Type B pancreatic cell (in vitro differentiated cells): ENCODE data around the gene ABTB1. TPM values are rescaled to one million over a fixed set of nuclear protein-coding genes. Genes with fewer than 3 reads are reported as not detected.

Experiments used
- DNase-seq: peaks from one replicate; pipeline ENCODE4 v3.0.0; 2021; ENCODE audit warnings: mixed read lengths; ENCODE audit not compliant: unreplicated experiment; ENCODE audit errors: extremely low spot score
- H3K27ac Mint-ChIP-seq: 2 replicates; pipeline ENCODE4 v1.8.0; 2021; ENCODE audit warnings: mild to moderate bottlenecking, mixed read lengths
- H3K27me3 Mint-ChIP-seq: 2 replicates; pipeline ENCODE4 v1.8.0; 2021; ENCODE audit warnings: mixed read lengths
- H3K36me3 Mint-ChIP-seq: 2 replicates; pipeline ENCODE4 v1.8.0; 2021; ENCODE audit warnings: mixed read lengths
- H3K4me1 Mint-ChIP-seq: one replicate; pipeline ENCODE4 v1.8.0; 2021; ENCODE audit warnings: mixed read lengths; ENCODE audit not compliant: unreplicated experiment
- H3K4me3 Mint-ChIP-seq: 2 replicates; pipeline ENCODE4 v1.8.0; 2021; ENCODE audit warnings: mild to moderate bottlenecking, mixed read lengths
- H3K9me3 Mint-ChIP-seq: 2 replicates; pipeline ENCODE4 v1.8.0; 2021; ENCODE audit warnings: mixed read lengths
- total RNA-seq: library from RNA; stranded (reverse); gene quantifications from 2 replicates; pipeline ENCODE4 v1.2.1, GENCODE V29; 2021; ENCODE audit warnings: low replicate concordance
- TF ChIP-seq, protein P1 (sequence below): fragments of 200-600 bp; sonication (generic); conservative IDR thresholded peaks from 2 replicates; pipeline ENCODE4 v1.5.0; 2021; ENCODE audit warnings: antibody characterized with exemption, mild to moderate bottlenecking

The ABTB1 gene
- total RNA-seq, 1 donor from 2014 or later = 17.8 TPM

DNA sequence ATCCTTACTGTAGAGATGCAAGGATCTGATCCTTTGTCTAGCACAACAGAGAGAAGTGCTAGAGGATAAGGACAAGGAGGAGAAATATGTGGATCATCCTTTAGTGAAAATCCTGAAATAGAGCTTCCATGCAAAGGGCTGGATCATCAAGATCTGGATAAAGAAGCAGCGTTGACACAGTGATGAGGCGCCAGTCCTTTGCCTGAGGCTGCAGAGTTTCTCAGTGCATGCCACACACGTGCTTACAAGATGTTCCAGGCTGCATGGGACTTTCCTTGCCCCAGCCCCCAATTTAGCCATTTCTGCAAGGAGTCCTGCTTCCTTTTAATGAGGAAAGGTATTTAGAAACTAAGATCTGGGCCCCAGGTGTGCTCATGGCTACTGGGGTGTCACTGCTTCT is 7.2 kb upstream of the ABTB1 start:
- TF ChIP-seq, protein P1, sequence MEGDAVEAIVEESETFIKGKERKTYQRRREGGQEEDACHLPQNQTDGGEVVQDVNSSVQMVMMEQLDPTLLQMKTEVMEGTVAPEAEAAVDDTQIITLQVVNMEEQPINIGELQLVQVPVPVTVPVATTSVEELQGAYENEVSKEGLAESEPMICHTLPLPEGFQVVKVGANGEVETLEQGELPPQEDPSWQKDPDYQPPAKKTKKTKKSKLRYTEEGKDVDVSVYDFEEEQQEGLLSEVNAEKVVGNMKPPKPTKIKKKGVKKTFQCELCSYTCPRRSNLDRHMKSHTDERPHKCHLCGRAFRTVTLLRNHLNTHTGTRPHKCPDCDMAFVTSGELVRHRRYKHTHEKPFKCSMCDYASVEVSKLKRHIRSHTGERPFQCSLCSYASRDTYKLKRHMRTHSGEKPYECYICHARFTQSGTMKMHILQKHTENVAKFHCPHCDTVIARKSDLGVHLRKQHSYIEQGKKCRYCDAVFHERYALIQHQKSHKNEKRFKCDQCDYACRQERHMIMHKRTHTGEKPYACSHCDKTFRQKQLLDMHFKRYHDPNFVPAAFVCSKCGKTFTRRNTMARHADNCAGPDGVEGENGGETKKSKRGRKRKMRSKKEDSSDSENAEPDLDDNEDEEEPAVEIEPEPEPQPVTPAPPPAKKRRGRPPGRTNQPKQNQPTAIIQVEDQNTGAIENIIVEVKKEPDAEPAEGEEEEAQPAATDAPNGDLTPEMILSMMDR = no peak
- Mint-ChIP-seq H3K9me3 (no peaks in the 10 kb centered on the region), H3K4me3 (no peak overlapping the region), H3K36me3 (peaks cover 16% of the 10 kb centered on the region), H3K4me1 (no peaks in the 10 kb centered on the region), H3K27ac (no peak overlapping the region), H3K27me3 (no peaks in the 10 kb centered on the region)
- DNase-seq = no peak

DNA sequence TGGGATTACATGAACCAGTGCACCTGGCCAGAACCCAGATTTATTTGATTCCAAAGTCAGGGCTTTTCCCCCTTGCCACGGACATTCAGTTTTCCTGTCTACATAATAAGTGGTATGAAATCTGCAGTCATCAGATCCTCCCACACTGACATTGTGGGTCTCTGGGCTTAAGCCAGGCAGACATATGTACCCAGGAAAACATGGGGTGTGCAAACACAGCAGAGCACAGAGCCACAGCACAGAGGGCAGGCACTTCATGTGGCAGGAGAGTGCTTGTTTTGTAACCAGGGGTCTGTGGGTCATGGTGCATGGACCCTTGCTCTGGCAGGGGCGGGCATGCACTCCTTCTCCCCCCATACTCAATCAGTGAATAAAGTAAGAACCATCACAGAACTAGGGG is 6.1 kb upstream of the ABTB1 start:
- no peaks in the 10 kb centered on the region for H3K27me3 Mint-ChIP-seq
- peaks cover 16% of the 10 kb centered on the region for H3K36me3 Mint-ChIP-seq
- no peaks in the 10 kb centered on the region for H3K4me1 Mint-ChIP-seq
- TF ChIP-seq, protein P1 = no peak
- no peak overlapping the region for H3K27ac Mint-ChIP-seq
- no peak overlapping the region for H3K4me3 Mint-ChIP-seq
- H3K9me3 Mint-ChIP-seq = no peaks in the 10 kb centered on the region
- DNase-seq = no peak

DNA sequence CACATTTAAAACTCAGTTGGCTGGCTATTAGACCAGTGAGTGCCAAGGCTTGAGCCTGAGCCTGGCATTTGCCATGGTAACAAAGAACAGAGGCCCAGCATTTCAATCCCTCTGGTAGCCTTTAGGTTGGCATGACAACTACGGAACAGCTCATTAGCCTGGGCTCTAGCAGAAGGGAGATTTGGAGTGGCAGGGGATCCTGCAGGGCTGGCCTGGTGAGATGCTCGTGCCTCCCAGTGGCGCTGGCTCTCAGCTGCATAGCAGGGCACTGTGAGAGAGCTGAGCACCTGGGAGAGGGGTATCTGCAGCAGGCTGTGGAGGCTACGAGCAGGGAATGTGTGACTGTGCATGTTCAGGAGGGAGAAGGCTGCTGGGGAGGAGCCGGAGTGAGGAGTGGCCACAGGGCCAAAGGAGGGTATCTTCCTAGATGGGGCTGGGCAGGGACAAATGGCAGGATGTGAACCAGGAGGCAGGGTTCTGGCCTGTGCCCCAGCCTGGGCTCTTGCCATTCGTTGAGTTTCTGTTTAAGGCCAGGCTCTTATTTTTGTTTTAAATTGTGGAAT is 5.6 kb upstream of the ABTB1 start:
- DNase-seq = no peak
- Mint-ChIP-seq H3K27ac (no peak overlapping the region), H3K27me3 (no peaks in the 10 kb centered on the region), H3K36me3 (peaks cover 16% of the 10 kb centered on the region), H3K4me3 (no peak overlapping the region), H3K4me1 (no peaks in the 10 kb centered on the region), H3K9me3 (no peaks in the 10 kb centered on the region)
- TF ChIP-seq, protein P1 = no peak

DNA sequence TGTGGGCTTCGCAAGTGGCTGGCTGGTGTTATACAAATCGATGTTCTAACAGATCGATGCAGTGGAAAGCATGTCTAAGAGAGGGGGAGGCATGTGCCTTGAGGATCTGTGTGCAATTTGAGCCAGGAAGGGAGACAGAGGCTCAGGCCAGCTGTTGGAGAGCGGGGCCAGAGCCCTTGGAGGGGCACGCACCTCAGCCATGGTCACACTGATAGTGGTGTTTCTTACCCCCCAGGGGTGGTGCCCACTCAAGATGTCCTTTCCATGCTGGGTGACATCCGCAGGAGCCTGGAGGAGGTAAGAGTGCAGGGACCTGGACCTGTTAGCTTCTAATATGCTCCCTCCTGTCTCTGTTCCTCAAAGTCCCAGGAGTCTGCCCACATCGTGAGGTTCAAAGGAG is 3.8 kb upstream of the ABTB1 start:
- Mint-ChIP-seq H3K27me3 (peaks cover 4% of the 10 kb centered on the region), H3K36me3 (peaks cover 9% of the 10 kb centered on the region), H3K27ac (no peak overlapping the region), H3K4me1 (no peaks in the 10 kb centered on the region), H3K9me3 (no peaks in the 10 kb centered on the region), H3K4me3 (no peak overlapping the region)
- TF ChIP-seq, protein P1 = no peak
- DNase-seq = no peak

DNA sequence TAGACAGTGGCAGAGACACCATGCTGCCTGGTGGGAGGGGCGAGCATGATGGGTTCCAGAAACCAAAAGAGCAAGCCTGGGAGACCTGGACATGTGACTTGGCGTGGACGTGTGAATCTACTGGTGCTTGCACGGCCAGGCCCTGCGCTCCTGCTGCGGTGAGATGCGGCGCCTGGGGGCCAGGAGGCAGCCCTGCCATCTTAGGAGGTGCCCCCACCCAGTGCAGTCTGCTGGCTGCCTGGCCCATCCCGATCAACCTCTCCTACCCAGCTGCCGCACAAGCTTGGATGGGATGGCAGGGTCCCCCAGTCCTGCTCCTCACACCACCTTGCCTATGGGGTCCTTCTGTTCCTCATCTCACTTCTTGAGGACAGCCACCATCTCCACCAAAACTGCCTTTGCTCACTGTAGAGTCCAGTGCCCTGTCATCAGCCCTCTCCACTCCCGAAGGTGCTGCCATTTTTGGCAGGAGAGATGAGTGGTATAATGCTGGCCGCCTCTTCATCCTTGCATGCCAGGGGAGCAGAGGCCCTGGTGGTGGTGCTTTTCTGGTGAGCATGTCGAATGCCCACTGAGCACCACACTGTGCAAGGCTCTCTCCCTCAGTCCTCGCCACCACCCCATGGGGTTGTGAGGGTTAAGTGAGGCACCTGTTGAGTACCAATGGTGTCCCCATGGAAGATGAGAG is 3.1 kb upstream of the ABTB1 start:
- Mint-ChIP-seq H3K27ac (no peak overlapping the region), H3K36me3 (peaks cover 9% of the 10 kb centered on the region), H3K4me3 (no peak overlapping the region), H3K4me1 (no peaks in the 10 kb centered on the region), H3K9me3 (no peaks in the 10 kb centered on the region), H3K27me3 (peaks cover 5% of the 10 kb centered on the region)
- TF ChIP-seq, protein P1 = no peak
- no peak for DNase-seq
